ENCODE measurements around the gene CFDP1. TPM values are rescaled to one million over a fixed set of nuclear protein-coding genes. Genes with fewer than 3 reads are reported as not detected.

The CFDP1 gene
- total RNA-seq, 1 experiment from 2014 or later = 32.1 TPM

- Histone ChIP-seq H2AFZ (ENCODE audit: low read length) (no peak overlapping the region), H3K27ac (ENCODE audit: low read length) (no peak overlapping the region), H3K9me3 (ENCODE audit: low read length) (no peaks in the 10 kb centered on the region), H3K36me3 (ENCODE audit: low read depth, low read length) (peaks cover 5% of the 10 kb centered on the region; the same call in 1 of the 2 replicates), H3K4me2 (ENCODE audit: low read length) (no peak overlapping the region), H3K4me1 (ENCODE audit: insufficient read depth, low read length) (peaks cover 7% of the 10 kb centered on the region; the same call in 1 of the 2 replicates), H3K79me2 (ENCODE audit: low read length) (no peaks in the 10 kb centered on the region), H3F3A (ENCODE audit: low read length, unreplicated experiment) (no peaks in the 10 kb centered on the region), H3K9me2 (replicated peaks; ENCODE audit: low read length) (no peaks in the 10 kb centered on the region), H3K4me3 (ENCODE audit: low read length) (no peak overlapping the region), H4K20me1 (ENCODE audit: low read length) (no peaks in the 10 kb centered on the region), H3K9ac (ENCODE audit: low read length) (no peak overlapping the region), H3K27me3 (ENCODE audit: low read length) (no peaks in the 10 kb centered on the region)
- TF ChIP-seq EZH2phosphoT487 (IDR thresholded peaks at IDR 0.05; ENCODE audit: borderline replicate concordance, low read length) = no peak
- no peak for TF ChIP-seq CTCF (conservative IDR thresholded peaks at IDR 0.05; ENCODE audit: low read depth, low read length)
- no peak for TF ChIP-seq EZH2 (IDR thresholded peaks at IDR 0.05; ENCODE audit: low read length, unreplicated experiment)
- ChIA-PET CTCF (interaction anchor here (0.5 kb wide), 1 partner anchor 60 kb away, joined by 10 read pairs; no protein-coding TSS in a partner anchor), POLR2A (ENCODE audit: unreplicated experiment) (no interaction called here)
- no peak for ATAC-seq
- DNase-seq = no peak
- intact Hi-C loops (cut with micrococcal nuclease) = no loop called here
- no TSS peak for BruUV-seq (replicated peaks)
Observed at GRCh38 chr16:75293173-75293572, 140.1 kb downstream of the CFDP1 start.

GRCh38 chr16:75292691-75293090, 140.6 kb downstream of the CFDP1 start:
- no TSS peak for BruUV-seq (replicated peaks)
- Histone ChIP-seq H3K9ac (ENCODE audit: low read length) (no peak overlapping the region), H3K27me3 (ENCODE audit: low read length) (no peaks in the 10 kb centered on the region), H3K79me2 (ENCODE audit: low read length) (no peaks in the 10 kb centered on the region), H3K9me3 (ENCODE audit: low read length) (no peaks in the 10 kb centered on the region), H3K4me1 (ENCODE audit: insufficient read depth, low read length) (peaks cover 12% of the 10 kb centered on the region; the same call in 1 of the 2 replicates), H3K4me3 (ENCODE audit: low read length) (no peak overlapping the region), H3K4me2 (ENCODE audit: low read length) (no peak overlapping the region), H3F3A (ENCODE audit: low read length, unreplicated experiment) (no peaks in the 10 kb centered on the region), H3K36me3 (ENCODE audit: low read depth, low read length) (peaks cover 5% of the 10 kb centered on the region; the same call in 1 of the 2 replicates), H3K27ac (ENCODE audit: low read length) (no peak overlapping the region), H4K20me1 (ENCODE audit: low read length) (no peaks in the 10 kb centered on the region), H3K9me2 (replicated peaks; ENCODE audit: low read length) (no peaks in the 10 kb centered on the region), H2AFZ (ENCODE audit: low read length) (no peak overlapping the region)
- DNase-seq = peak; percentile 23
- peak; percentile 52 for ATAC-seq
- no peak for TF ChIP-seq EZH2 (IDR thresholded peaks at IDR 0.05; ENCODE audit: low read length, unreplicated experiment)
- TF ChIP-seq EZH2phosphoT487 (IDR thresholded peaks at IDR 0.05; ENCODE audit: borderline replicate concordance, low read length) = no peak
- no peak for TF ChIP-seq CTCF (conservative IDR thresholded peaks at IDR 0.05; ENCODE audit: low read depth, low read length)
- intact Hi-C loops (cut with micrococcal nuclease) = no loop called here
- ChIA-PET CTCF (interaction anchor here (0.5 kb wide), 1 partner anchor 59 kb away, joined by 10 read pairs; no protein-coding TSS in a partner anchor), POLR2A (ENCODE audit: unreplicated experiment) (no interaction called here)

GRCh38 chr16:75289189-75289588, 144.1 kb downstream of the CFDP1 start:
- Histone ChIP-seq H3K27me3 (ENCODE audit: low read length) (no peaks in the 10 kb centered on the region), H3K4me1 (ENCODE audit: insufficient read depth, low read length) (peaks cover 12% of the 10 kb centered on the region; the same call in 1 of the 2 replicates), H3K9me3 (ENCODE audit: low read length) (no peaks in the 10 kb centered on the region), H3F3A (ENCODE audit: low read length, unreplicated experiment) (no peaks in the 10 kb centered on the region), H3K27ac (ENCODE audit: low read length) (peak overlapping the region; percentile 42), H3K4me2 (ENCODE audit: low read length) (no peak overlapping the region), H2AFZ (ENCODE audit: low read length) (no peak overlapping the region), H3K9me2 (replicated peaks; ENCODE audit: low read length) (no peaks in the 10 kb centered on the region), H3K4me3 (ENCODE audit: low read length) (no peak overlapping the region), H4K20me1 (ENCODE audit: low read length) (no peaks in the 10 kb centered on the region), H3K9ac (ENCODE audit: low read length) (no peak overlapping the region), H3K79me2 (ENCODE audit: low read length) (no peaks in the 10 kb centered on the region), H3K36me3 (ENCODE audit: low read depth, low read length) (peaks cover 5% of the 10 kb centered on the region; the same call in 1 of the 2 replicates)
- ATAC-seq (peak; percentile 89), DNase-seq (peak; percentile 60)
- POLR2A ChIA-PET (ENCODE audit: unreplicated experiment) = no interaction called here
- no TSS peak for BruUV-seq (replicated peaks)
- intact Hi-C loops (cut with micrococcal nuclease) = no loop called here
- TF ChIP-seq EZH2phosphoT487 (IDR thresholded peaks at IDR 0.05; ENCODE audit: borderline replicate concordance, low read length) = no peak
- no peak for TF ChIP-seq CTCF (conservative IDR thresholded peaks at IDR 0.05; ENCODE audit: low read depth, low read length)
- no peak for TF ChIP-seq EZH2 (IDR thresholded peaks at IDR 0.05; ENCODE audit: low read length, unreplicated experiment)
- CTCF ChIA-PET = interaction anchor here (0.6 kb wide), 1 partner anchor 96 kb away, joined by 3 read pairs; no protein-coding TSS in a partner anchor

Measured in PC-3 (cell line).